Ovary (tissue), 9 donors: ENCODE results near the gene RBPJL. TPM values are rescaled to one million over a fixed set of nuclear protein-coding genes. Genes with fewer than 3 reads are reported as not detected.

ENCODE experiments used
- DNase-seq, 5 donors: peaks; one replicate each; pipeline ENCODE4 v3.0.0-alpha.2; 2019 to 2020
- H3K27ac ChIP-seq, 2 donors: fragments of 200-600 bp; one replicate each; pipeline versions ENCODE4 v1.5.1 to v1.8.0; 2019 to 2022
- H3K27me3 ChIP-seq: fragments of 200-600 bp; one replicate; pipeline ENCODE4 v1.8.0; 2022
- H3K36me3 ChIP-seq: fragments of 200-600 bp; sonication (generic); one replicate; pipeline ENCODE4 v1.5.1; 2019
- H3K4me1 ChIP-seq: one replicate; pipeline ENCODE4 v1.8.1; 2013; ENCODE audit warnings: mild to moderate bottlenecking, moderate library complexity; ENCODE audit not compliant: insufficient read depth
- H3K4me3 ChIP-seq: fragments of 200-600 bp; sonication (generic); one replicate; pipeline ENCODE4 v1.5.1; 2017
- H3K9me3 ChIP-seq, 2 donors: fragments of 200-600 bp in 1 of 2; sonication (generic) in 1 of 2; one replicate each; pipeline versions ENCODE4 v1.5.1 to v1.8.1; 2013 to 2019; ENCODE audit warnings: mild to moderate bottlenecking in 1 of 2, moderate library complexity in 1 of 2
- EP300 ChIP-seq: sonication (generic); formaldehyde crosslinking; IDR thresholded peaks from one replicate; pipeline ENCODE4 v1.6.1; 2017; ENCODE audit warnings: antibody characterized with exemption
- POLR2A ChIP-seq: fragments of 450-650 bp; IDR thresholded peaks from one replicate; pipeline ENCODE4 v1.6.1; 2017; ENCODE audit warnings: antibody characterized with exemption, mild to moderate bottlenecking, moderate library complexity
- WGBS, 3 donors: extraction: QIAGEN DNeasy Blood & Tissue Kit in 1 of 3; methylation state at CpG; one replicate each; pipeline versions ENCODE4 v1.1.5 to v1.1.7; 2013 to 2017; 5-methylcytosine and 5-hydroxymethylcytosine counted together
- intact Hi-C, 4 donors: fragments of 100-400 bp; cut with DNase I; formaldehyde crosslinking; loops; one replicate each; pipeline versions ENCODE4 v1.11.0 to v1.15.1; 2022 to 2023
- polyA plus RNA-seq, 2 donors: library from polyadenylated mRNA; stranded (reverse); fragments of 200-250 nt in 1 of 2; fragments of 350-450 nt in 1 of 2; fragmentation: Illumina TruSeq in 1 of 2; extraction: RNeasy Lipid Tissue Mini Kit (QIAGEN cat#74804) in 1 of 2; gene quantifications; one replicate each; pipeline ENCODE4 v1.2.3, GENCODE V29; 2013 to 2014
- total RNA-seq, 7 donors: library from RNA; depleted of rRNA in 2 of 7; stranded (reverse); fragments of >200 nt in 2 of 7; fragmentation: NEBNext Ultra II Directional in 3 of 7; extraction: Animal tissue kit (Norgen Biotek cat#: 25700) in 3 of 7; gene quantifications; one replicate each; pipeline versions ENCODE4 v1.1.0 to v1.2.4, GENCODE V29; 2016 to 2023
- TF ChIP-seq, protein P1 (sequence below), 3 donors: fragments of 450-650 bp in 2 of 3; fragments of 200-600 bp in 1 of 3; IDR thresholded peaks; one replicate each; pipeline versions ENCODE4 v1.5.1 to v1.8.0; 2016 to 2022; ENCODE audit warnings: antibody characterized with exemption in 3 of 3, mild to moderate bottlenecking in 1 of 3
- donor health status: DM: no; HTN: no; CAD: no; lungs with moderate emphysema.
- donor health status: DM: no; HTN: no; CAD: no.
- donor health status: Bipolar disorder and iron deficiency.
- donor health status: DM: yes; HTN: yes; CAD: no.
- donor health status: DM: no; HTN: no; CAD: no.
- donor health status: DM: yes; HTN: yes; CAD: no.

RBPJL gene
- total and polyA plus RNA-seq, 9 donors = 0.36 to 0.38 TPM; not detected in 7

DNA sequence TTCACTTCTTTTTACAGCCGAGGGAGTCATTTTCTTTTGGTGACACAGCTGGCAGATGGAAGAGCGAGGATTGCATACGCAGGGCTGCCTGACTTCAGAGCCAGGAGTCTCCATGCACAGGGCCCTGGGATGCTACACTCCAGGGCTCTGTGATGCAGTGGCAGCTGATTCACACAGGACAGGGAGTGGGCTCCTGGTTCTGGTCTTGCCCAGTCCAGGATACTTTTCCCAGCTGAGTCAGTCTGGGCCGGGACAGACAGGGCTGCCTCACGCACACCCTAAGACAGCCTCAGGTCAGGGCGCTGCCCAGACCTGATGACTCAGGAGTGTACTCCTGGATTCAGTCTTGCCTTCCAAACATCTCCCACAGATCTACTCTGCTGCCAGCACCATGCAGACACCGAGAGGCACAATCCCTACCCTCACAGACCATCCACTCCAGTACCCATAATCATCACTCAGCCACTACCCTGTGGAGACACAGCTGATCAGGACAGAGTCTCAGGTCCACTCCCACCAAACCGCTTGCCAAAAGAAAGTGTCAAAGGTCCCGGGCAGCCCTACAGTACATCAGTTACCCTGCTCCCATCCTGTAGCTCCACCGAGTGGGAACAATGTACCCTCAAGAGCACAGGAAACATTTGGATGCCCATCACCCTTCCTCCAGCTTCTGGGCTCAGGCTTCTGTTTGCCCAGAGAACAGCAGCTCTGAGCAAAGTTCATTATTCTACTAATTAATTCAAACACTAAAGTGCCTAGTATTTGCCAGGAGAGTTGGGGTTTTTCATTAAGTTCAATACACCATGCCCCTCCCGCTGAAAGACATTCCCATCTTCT is 30.1 kb downstream of the RBPJL start:
- no peaks in the 10 kb centered on the region for H3K36me3 ChIP-seq
- no peaks in the 10 kb centered on the region for H3K9me3 ChIP-seq
- no peaks in the 10 kb centered on the region for H3K27me3 ChIP-seq
- no peak for DNase-seq
- H3K27ac ChIP-seq = peak overlapping the region in 1 of 2 donors; percentile 6
- no peak for TF ChIP-seq EP300
- intact Hi-C loops = no loop called here
- peaks cover 16% of the 10 kb centered on the region for H3K4me1 ChIP-seq
- H3K4me3 ChIP-seq = no peak overlapping the region
- WGBS, 3 donors = 56 to 73% (median 63%) methylated on average over 11 of the region's 11 CpGs

DNA sequence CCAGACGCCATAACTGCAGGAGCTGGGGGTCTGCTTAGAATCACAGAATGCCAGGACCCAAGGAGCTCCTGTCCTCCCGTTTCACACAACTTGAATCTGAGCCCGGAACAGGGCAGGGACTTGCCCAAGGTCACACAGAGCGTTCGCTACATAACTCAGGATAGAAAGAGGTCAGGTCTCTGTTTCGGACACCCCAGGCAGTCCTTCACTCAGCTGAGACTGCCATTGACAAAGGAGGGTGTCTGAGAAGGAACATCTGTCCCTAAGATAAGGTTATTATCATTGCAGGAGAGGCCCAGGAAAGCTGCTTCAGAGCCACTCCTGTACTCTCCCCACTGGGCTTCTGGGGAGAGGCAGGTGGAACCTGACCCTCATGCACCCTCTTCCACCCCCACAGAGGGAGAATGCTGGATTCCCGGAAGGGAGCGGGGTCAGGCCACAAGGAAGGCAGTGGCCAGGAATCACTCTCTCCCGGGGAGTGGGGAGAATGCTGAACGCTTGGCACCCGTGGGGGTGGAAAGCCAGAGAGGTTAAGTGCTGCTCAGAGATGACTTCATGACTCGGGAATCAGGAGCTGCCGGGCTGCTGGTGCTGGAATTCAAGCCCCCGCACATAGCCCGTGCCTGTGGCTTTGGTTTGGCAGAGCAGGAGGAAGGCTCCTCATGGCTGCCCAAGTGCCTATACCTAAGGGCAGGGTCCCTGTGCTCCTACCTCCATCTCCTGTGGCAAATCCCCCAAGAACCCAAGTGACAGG is 30.9 kb downstream of the RBPJL start:
- TF ChIP-seq, protein P1, sequence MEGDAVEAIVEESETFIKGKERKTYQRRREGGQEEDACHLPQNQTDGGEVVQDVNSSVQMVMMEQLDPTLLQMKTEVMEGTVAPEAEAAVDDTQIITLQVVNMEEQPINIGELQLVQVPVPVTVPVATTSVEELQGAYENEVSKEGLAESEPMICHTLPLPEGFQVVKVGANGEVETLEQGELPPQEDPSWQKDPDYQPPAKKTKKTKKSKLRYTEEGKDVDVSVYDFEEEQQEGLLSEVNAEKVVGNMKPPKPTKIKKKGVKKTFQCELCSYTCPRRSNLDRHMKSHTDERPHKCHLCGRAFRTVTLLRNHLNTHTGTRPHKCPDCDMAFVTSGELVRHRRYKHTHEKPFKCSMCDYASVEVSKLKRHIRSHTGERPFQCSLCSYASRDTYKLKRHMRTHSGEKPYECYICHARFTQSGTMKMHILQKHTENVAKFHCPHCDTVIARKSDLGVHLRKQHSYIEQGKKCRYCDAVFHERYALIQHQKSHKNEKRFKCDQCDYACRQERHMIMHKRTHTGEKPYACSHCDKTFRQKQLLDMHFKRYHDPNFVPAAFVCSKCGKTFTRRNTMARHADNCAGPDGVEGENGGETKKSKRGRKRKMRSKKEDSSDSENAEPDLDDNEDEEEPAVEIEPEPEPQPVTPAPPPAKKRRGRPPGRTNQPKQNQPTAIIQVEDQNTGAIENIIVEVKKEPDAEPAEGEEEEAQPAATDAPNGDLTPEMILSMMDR (IDR thresholded peaks at IDR 0.05) = no peak
- TF ChIP-seq EP300 (no peak), POLR2A (no peak)
- peak; percentile 38 to 73 (median 63) for DNase-seq
- Histone ChIP-seq H3K4me3 (no peak overlapping the region), H3K9me3 (no peaks in the 10 kb centered on the region), H3K36me3 (no peaks in the 10 kb centered on the region), H3K27me3 (no peaks in the 10 kb centered on the region), H3K4me1 (peaks cover 23% of the 10 kb centered on the region), H3K27ac (peak overlapping the region in 1 of 2 donors; percentile 6)
- 7 to 10% (median 9%) methylated on average over 13 to 15 of the region's 15 CpGs for WGBS, 3 donors
- intact Hi-C loops = no loop called here

DNA sequence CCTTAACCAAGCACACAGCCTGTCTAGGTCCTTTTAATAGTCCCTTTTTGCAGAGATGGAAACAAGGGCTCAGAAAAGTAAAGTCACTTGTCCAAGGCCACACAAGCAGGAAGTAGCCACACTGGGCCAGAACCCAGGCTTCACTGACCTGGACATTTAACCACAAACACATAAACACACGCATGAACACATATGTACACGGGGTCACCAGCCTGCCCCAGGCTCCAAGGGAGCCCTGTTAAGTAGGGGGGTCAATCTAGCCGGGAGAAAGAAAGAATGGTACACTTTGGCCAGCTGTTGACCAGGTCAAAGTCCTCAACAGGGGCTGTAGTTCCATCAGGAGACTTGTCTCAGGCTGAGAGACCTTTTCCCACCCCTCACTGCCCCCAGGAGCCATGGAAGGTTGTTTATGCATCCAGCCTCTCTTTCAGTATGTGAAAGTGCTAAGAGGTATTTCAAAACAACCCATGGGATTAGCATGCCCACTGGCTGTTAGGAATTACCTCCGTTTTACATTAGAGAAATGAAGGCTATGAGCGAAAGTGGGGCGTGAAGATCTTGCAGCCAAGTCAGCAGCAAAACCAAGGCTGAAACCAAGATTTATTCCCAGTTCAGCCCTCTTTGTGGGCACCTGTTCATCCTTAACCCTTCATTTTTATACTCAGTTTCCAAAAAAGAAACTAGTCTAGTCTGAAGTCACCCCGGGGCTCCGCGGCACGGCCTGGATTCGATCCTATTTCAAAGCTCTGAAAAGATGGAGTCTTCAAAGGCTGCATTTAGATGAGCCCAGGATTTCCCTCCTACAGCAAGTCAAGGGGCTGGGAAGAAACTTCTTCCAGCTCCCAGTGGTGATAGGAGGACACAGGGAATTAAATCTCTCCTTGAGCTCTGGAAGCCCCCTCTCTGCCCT is 31.7 kb downstream of the RBPJL start:
- no peak for DNase-seq
- TF ChIP-seq, protein P1 (IDR thresholded peaks at IDR 0.05) = no peak
- no peak for TF ChIP-seq EP300
- TF ChIP-seq POLR2A = no peak
- 83 to 85% (median 84%) methylated on average over 11 of the region's 11 CpGs for whole genome bisulfite sequencing, 3 donors

DNA sequence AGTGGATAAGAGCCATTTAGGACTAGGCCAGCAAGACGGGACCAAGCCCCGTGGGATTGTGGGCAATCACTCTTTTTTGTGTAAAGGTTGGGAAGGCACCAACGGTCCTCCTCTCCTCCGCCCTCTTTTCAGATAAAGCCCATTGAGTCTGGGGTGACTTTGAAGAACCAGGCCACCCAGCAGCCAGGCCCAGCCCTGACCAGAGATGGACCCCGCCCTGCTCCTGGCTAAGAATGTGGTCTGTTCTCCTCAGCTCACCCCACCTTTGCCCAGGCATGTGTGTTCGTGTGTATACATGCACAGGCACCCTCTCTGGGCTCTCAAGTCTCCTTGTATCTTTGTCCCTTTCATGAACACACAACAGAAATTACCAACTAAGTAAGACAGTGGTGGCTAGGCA is 32.4 kb downstream of the RBPJL start:
- H3K4me1 ChIP-seq = peaks cover 27% of the 10 kb centered on the region
- no peak overlapping the region for H3K4me3 ChIP-seq

More for the DNA sequence above, 31.7 kb downstream of the RBPJL start:
- Histone ChIP-seq H3K27ac (no peak overlapping the region), H3K4me1 (peaks cover 26% of the 10 kb centered on the region), H3K36me3 (no peaks in the 10 kb centered on the region), H3K9me3 (no peaks in the 10 kb centered on the region), H3K4me3 (no peak overlapping the region), H3K27me3 (no peaks in the 10 kb centered on the region)
- intact Hi-C loops = no loop called here

More for the DNA sequence above, 32.4 kb downstream of the RBPJL start:
- Histone ChIP-seq H3K27me3 (no peaks in the 10 kb centered on the region), H3K27ac (no peak overlapping the region), H3K9me3 (no peaks in the 10 kb centered on the region), H3K36me3 (no peaks in the 10 kb centered on the region)
- DNase-seq = no peak
- intact Hi-C loops = no loop called here
- 92 to 93% (median 93%) methylated on average over 6 of the region's 6 CpGs for WGBS, 3 donors
- no peak for TF ChIP-seq EP300
- TF ChIP-seq POLR2A = no peak
- TF ChIP-seq, protein P1 (IDR thresholded peaks at IDR 0.05) = no peak
